Small intestine (tissue), 7 donors: Measurements from ENCODE around the gene ZNF497. TPM values are rescaled to one million over a fixed set of nuclear protein-coding genes. Genes with fewer than 3 reads are reported as not detected.

ENCODE experiments used
- DNase-seq, 2 donors: peaks; one replicate each; pipeline versions ENCODE4 v3.0.0 to v3.0.0-alpha.2; 2013
- FAIRE-seq: peaks from 2 replicates; lab custom pipeline; 2012; peaks lifted over from hg19 to GRCh38; lab: Jason Lieb, UNC
- H3K27ac ChIP-seq, 3 donors: one replicate each; pipeline ENCODE4 v1.5.1; 2013; ENCODE audit warnings: low read length in 2 of 3, mild to moderate bottlenecking in 2 of 3, control low read depth in 1 of 3, inconsistent platforms in 1 of 3, low read depth in 1 of 3, moderate library complexity in 1 of 3
- H3K27me3 ChIP-seq, 3 donors: one replicate each; pipeline ENCODE4 v1.6.1; 2013; ENCODE audit warnings: low read length in 3 of 3, inconsistent platforms in 1 of 3; ENCODE audit not compliant: control insufficient read depth in 3 of 3, insufficient read depth in 3 of 3
- H3K36me3 ChIP-seq, 3 donors: one replicate each; pipeline ENCODE4 v1.6.1; 2013; ENCODE audit warnings: low read length in 3 of 3, inconsistent platforms in 1 of 3, low read depth in 1 of 3, mild to moderate bottlenecking in 1 of 3, moderate library complexity in 1 of 3; ENCODE audit not compliant: control insufficient read depth in 3 of 3, insufficient read depth in 2 of 3
- H3K4me1 ChIP-seq, 3 donors: one replicate each; pipeline ENCODE4 v1.6.1; 2013; ENCODE audit warnings: low read length in 2 of 3, inconsistent platforms in 1 of 3, low read depth in 1 of 3, mild to moderate bottlenecking in 1 of 3, moderate library complexity in 1 of 3; ENCODE audit not compliant: control insufficient read depth in 3 of 3, insufficient read depth in 2 of 3
- H3K4me3 ChIP-seq, 3 donors: one replicate each; pipeline ENCODE4 v1.5.1; 2013; ENCODE audit warnings: low read length in 3 of 3, control low read depth in 1 of 3, inconsistent platforms in 1 of 3, low read depth in 1 of 3, mild to moderate bottlenecking in 1 of 3, moderate library complexity in 1 of 3
- H3K9me3 ChIP-seq, 2 donors: one replicate each; pipeline ENCODE4 v1.6.1; 2013; ENCODE audit warnings: low read depth in 1 of 2, low read length in 1 of 2; ENCODE audit not compliant: control insufficient read depth in 2 of 2, insufficient read depth in 1 of 2
- WGBS, 3 donors: extraction: QIAGEN DNeasy Blood & Tissue Kit; methylation state at CpG; one replicate each; pipeline ENCODE4 v1.1.7; 2013; 5-methylcytosine and 5-hydroxymethylcytosine counted together
- polyA plus RNA-seq, 4 donors: library from polyadenylated mRNA; stranded (reverse) in 3 of 4; unstranded in 1 of 4; fragments of 200-250 nt in 3 of 4; fragments of 120-200 nt in 1 of 4; gene quantifications; one replicate each; pipeline versions ENCODE4 v1.2.1 to v1.2.3, GENCODE V29; 2013
- donor health status: healthy with polysubstance abuse.
- donor health status: control.
- donor health status: control.
- donor health status: Bipolar disorder and iron deficiency.
- donor health status: healthy.

ZNF497 gene
- polyA plus RNA-seq, 4 donors: 0.22 to 2.3 (median 0.82) TPM; not detected in 1

DNA sequence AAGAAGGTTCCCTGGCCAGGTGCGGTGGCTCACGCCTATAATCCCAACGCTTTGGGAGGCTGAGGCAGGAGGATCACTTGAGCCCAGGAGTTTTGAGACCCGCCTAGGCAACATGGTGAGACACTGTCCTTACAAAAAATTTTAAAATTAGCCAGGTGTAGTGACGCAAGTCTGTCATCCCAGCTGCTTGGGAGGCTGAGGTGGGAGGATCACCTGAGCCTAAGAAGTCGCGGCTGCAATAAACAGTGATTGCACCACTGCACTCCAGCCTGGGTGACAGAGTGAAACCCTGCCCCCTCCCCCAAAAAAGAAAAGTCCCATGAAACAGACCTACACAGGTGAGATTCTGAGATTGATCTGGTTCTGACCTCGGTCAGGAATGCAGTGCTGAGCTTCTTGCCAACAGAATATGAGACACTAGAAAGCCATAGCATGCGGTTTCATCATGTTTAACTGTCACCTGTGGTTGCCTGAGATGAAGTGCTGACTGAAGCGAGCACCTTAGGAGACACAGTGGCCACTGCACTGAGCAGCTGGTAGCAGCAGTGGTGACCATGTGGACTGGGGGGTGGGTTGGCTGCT is 7.2 kb downstream of the ZNF497 start:
- Histone ChIP-seq H3K27ac (no peak overlapping the region), H3K4me3 (no peak overlapping the region), H3K4me1 (peaks cover 0 to 11% (median 4%) of the 10 kb centered on the region in 3 donors), H3K27me3 (peaks cover 0 to 68% (median 3%) of the 10 kb centered on the region in 3 donors), H3K36me3 (peaks cover 0 to 5% (median 0%) of the 10 kb centered on the region in 3 donors), H3K9me3 (no peaks in the 10 kb centered on the region)
- DNase-seq (no peak), FAIRE-seq (no peak)
- WGBS, 3 donors: 90 to 93% (median 90%) methylated on average over 10 of the region's 10 CpGs

DNA sequence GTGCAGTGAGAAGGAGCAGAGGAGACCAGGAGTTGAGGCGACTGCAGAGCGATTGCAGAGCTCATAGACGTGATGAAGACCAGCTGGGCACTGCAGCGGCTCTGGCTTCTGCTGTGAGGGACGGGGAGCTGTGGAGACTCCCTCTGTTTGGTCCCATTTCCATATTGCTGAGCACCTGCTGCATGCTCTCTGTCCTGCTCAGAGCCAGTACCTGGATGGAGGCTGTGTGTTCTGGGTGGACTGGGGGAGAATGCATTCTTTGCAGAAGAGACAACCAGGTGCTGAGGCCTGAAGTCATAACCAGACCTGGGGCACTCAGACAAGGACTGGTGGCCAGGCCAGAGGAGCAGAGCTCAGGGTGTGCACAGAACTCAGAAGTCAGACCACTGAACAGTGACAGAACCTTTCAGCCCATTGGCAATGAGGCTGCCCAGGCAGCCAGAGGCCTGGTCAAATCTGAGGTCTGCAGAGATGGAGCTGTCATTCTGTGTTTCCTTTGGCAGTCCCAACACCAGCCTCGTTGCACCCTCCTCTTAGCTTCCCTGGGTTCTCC is 8.0 kb downstream of the ZNF497 start:
- no peak overlapping the region for H3K27ac ChIP-seq
- WGBS, 3 donors: 74 to 84% (median 77%) methylated on average over 6 of the region's 6 CpGs
- FAIRE-seq: no peak
- H3K4me1 ChIP-seq: peaks cover 0 to 11% (median 4%) of the 10 kb centered on the region in 3 donors
- H3K36me3 ChIP-seq: peaks cover 0 to 5% (median 0%) of the 10 kb centered on the region in 3 donors
- peaks cover 0 to 76% (median 3%) of the 10 kb centered on the region in 3 donors for H3K27me3 ChIP-seq
- H3K9me3 ChIP-seq: no peaks in the 10 kb centered on the region
- no peak for DNase-seq
- no peak overlapping the region for H3K4me3 ChIP-seq

DNA sequence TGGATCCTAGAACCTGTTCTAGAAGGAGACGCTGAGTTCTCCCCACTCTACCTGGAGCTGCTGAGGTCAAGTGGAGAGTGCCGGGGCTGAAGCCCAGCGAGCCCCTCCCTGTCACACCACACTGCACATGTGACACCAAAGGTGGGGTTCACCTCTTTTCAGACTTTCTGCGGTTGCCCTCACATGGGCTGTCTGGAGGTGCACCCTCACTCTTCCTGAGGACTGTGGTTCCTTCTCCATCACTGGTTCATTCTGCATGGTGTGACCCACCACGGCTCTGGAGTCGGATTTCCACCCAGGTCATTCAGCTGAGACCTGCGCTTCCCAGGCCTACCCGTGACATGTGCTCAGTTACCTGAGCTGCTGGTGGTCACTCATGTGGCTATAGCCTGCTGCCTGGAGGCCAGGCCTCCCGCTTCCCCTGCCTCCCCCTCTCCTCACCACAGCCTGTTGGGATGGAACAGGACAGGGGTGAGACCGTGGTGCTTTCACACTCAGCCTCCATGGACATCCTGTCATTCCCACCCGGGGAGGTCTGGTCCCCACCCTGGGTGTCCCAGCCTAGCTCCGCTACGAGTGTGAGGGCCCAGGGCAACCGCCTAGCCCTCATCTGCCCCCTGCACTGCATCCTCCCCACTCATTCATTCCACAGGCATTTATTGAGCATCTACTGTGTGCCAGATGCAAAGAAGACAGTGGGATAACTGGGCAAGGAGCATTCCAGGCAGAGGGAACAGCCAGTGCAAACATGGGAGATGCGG is 8.7 kb downstream of the ZNF497 start:
- no peak overlapping the region for H3K27ac ChIP-seq
- peaks cover 0 to 82% (median 3%) of the 10 kb centered on the region in 3 donors for H3K27me3 ChIP-seq
- no peak for DNase-seq
- peaks cover 0 to 2% (median 0%) of the 10 kb centered on the region in 3 donors for H3K36me3 ChIP-seq
- no peak for FAIRE-seq
- H3K9me3 ChIP-seq: no peaks in the 10 kb centered on the region
- WGBS, 3 donors: 82 to 86% (median 86%) methylated on average over 15 of the region's 15 CpGs
- H3K4me3 ChIP-seq: no peak overlapping the region
- H3K4me1 ChIP-seq: peaks cover 0 to 11% (median 4%) of the 10 kb centered on the region in 3 donors

DNA sequence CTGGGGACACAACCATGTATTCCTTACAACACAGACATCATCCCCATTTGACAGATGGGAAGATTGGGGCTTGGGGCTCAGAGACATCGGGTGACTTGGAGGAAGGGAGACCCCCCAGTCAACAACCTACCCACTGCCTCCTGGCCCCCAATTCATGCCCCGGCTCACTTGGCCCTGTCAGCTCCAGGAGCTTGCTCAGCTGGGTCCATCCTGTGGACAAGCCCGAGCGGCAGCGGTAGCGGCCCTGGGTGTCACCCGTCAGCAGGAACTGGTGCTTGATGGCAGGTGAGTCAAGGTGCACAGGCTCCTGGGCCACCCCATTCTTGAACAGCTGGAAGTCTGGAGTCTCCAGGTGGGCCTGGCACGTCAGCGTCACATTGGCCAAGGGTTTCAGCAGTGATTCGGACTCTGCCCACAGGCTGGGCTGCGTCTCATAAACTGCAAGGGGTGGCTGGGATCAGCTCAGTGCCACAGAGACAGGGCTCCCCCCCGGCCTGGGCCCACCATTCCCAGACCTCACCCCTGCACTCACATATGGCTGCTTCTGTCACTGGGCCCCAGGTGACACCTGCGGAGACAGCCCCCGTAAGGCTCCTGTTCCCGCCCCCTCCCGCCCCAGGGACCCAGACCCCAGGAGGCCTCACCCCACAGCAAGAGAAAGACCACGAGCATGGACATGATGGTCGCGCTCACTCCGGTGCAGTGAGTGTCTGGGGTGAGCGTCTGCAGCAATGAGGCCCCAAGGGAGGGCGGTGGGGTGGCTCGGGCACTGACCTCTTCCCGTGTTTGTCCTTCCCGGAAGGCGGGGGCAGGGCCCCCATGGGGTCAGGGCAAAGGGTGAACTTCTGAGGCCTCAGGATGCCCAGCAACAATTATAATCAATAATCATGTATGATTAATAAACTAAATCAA is 9.5 kb downstream of the ZNF497 start, which contains the start of gene A1BG:
A1BG (minus strand) TSS at position 733 of the 912 bp plus-strand sequence; CDS start at position 678, 55 bp downstream.
- Histone ChIP-seq H3K4me1 (peaks cover 0 to 11% (median 4%) of the 10 kb centered on the region in 3 donors), H3K9me3 (no peaks in the 10 kb centered on the region), H3K27me3 (peaks cover 0 to 90% (median 3%) of the 10 kb centered on the region in 3 donors), H3K27ac (no peak within 1 kb of the TSS), H3K36me3 (peaks cover 0 to 2% (median 0%) of the 10 kb centered on the region in 3 donors), H3K4me3 (no peak within 1 kb of the TSS)
- WGBS, 3 donors: 70 to 82% (median 77%) methylated on average over 26 of the region's 26 CpGs
- FAIRE-seq: no peak
- DNase-seq: no peak

DNA sequence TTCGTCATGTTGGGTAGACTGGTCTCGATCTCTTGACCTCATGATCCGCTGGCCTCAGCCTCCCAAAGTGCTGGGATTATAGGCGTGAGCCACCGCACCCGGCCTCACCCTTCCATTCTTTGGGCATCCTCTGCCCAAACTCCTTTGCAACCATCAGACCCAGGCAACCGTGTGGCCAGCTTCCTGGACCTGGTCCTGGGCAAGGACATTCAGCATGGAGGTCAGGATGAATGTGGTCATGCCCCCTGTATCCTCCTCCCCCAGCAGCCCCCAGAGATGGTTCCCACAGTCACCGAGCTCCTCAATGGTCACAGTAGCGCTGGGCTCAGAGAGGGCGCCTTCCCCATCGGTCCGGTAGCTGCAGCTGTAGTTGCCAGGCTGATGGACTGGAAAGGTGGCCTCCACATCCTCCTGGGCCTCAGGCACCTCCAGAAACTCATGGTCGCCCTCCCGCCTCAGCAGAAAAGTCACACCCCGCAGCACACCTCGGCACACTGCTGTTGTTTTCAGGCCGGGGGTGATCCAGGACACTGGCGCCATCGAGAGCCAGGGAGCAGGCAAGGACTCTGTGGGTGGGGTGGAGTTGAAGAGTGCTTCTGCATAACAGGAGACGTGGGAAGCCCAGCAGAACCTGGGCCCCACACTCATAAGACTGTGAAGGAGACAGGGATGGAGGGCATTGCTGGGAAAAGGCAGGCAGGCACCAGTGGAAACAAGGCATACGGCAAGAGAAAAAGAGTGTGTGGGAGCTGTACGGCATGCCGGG is 10.4 kb downstream of the ZNF497 start:
- DNase-seq (no peak), FAIRE-seq (no peak)
- peaks cover 0 to 11% (median 3%) of the 10 kb centered on the region in 3 donors for H3K4me1 ChIP-seq
- H3K27ac ChIP-seq: no peak overlapping the region
- peaks cover 0 to 2% (median 0%) of the 10 kb centered on the region in 3 donors for H3K36me3 ChIP-seq
- H3K4me3 ChIP-seq: no peak overlapping the region
- no peaks in the 10 kb centered on the region for H3K9me3 ChIP-seq
- peaks cover 0 to 92% (median 3%) of the 10 kb centered on the region in 3 donors for H3K27me3 ChIP-seq
- WGBS, 3 donors: 86 to 87% (median 87%) methylated on average over 23 of the region's 23 CpGs

DNA sequence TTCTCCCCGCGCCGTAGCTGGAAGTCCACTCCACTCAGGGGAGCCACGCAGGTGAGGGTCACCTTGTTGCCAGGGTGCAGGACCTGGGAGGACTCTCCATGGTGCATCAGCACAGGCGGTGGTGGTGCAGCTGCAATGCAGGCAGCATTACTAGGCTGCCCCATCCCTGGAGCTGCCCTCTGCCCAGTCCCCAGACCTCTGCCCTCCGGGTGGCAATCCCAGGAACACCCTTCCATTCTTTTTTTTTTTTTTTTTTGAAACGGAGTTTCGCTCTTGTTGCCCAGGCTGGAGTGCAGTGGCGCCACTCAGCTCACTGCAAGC is 11.0 kb downstream of the ZNF497 start:
- FAIRE-seq (no peak), DNase-seq (no peak)
- Histone ChIP-seq H3K4me3 (no peak overlapping the region), H3K27me3 (peaks cover 0 to 92% (median 3%) of the 10 kb centered on the region in 3 donors), H3K27ac (no peak overlapping the region), H3K9me3 (no peaks in the 10 kb centered on the region), H3K4me1 (peaks cover 0 to 5% (median 0%) of the 10 kb centered on the region in 3 donors), H3K36me3 (peaks cover 0 to 2% (median 0%) of the 10 kb centered on the region in 3 donors)
- 78 to 88% (median 86%) methylated on average over 8 to 9 of the region's 9 CpGs for WGBS, 3 donors

DNA sequence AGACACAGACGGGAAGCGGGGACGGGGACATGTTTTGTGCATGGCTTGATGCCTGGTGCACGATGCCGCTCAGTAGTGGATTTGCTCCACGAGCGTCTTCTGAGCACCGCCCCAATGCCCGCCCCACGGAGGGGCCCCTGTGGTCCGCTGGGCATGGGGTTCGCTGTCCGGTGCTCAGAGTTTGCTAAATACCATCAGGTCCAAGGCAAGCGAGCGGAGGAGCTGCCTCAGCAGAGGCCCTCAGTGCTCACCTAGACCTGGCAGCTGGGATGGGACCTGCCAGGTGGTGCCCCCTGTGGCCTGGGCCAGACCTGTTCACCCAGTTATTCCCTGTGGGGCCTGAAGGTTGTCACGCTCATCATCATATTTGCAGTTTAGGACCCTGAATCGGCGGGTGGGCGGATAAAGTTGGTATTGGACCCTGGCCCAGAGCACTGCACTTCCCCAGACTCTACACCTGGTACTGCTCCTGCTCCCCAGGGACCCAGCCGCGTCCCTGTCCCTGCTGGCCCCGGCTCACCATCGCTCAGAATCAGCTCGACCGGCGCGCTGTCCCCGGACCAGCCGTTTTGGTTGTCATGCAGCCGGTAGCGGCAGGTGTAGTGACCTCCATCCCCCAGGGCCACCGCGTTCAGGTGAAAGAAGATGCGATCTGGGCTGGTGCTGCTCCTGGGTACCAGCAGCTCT is 11.5 kb downstream of the ZNF497 start:
- no peak for DNase-seq
- H3K4me3 ChIP-seq: no peak overlapping the region
- peaks cover 0 to 2% (median 0%) of the 10 kb centered on the region in 3 donors for H3K36me3 ChIP-seq
- H3K4me1 ChIP-seq: peaks cover 0 to under 1% (median 0%) of the 10 kb centered on the region in 3 donors
- no peak for FAIRE-seq
- no peak overlapping the region for H3K27ac ChIP-seq
- WGBS, 3 donors: 64 to 83% (median 69%) methylated on average over 33 to 34 of the region's 34 CpGs
- no peaks in the 10 kb centered on the region for H3K9me3 ChIP-seq
- H3K27me3 ChIP-seq: peaks cover 0 to 92% (median 3%) of the 10 kb centered on the region in 3 donors
